Measurements from ENCODE around the gene KRT20. TPM values are rescaled to one million over a fixed set of nuclear protein-coding genes. Genes with fewer than 3 reads are reported as not detected.

The KRT20 gene
- total and polyA plus RNA-seq, 2 experiments from 2014 or later = not detected

DNA sequence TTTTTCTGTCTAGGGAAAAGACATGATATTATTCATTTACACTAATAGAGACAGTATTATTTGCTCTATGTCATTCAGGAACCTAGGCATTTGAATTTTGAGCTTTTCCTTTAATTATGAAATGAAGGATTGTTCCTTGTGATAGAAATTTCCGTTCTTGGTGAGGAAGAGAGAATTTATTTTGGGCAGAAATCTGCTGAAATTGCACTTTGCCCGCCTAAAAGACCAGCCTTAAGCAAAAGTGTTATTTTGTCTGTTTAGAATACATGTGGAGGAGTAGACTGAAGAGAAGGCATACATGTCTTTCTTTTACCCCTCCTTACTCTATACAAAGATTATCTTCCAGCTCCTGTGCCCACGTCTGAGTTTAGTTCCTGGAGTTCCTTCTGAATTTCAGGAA is 45.8 kb downstream of the KRT20 start:
- no peaks in the 10 kb centered on the region for H3K4me1 ChIP-seq (ENCODE audit: insufficient read depth)
- no peak overlapping the region for H3K4me2 ChIP-seq (ENCODE audit: unreplicated experiment)
- H2AFZ ChIP-seq = no peak overlapping the region
- in situ Hi-C loops (cut with MboI) = no loop called here
- H3K4me3 ChIP-seq = no peak overlapping the region
- no peak for TF ChIP-seq EZH2phosphoT487 (IDR thresholded peaks at IDR 0.05; ENCODE audit: insufficient read depth, low read depth)
- no peak for TF ChIP-seq EZH2 (IDR thresholded peaks at IDR 0.05; ENCODE audit: insufficient read depth, poor library complexity, severe bottlenecking)
- 0 out of 2 replicates have a peak, but pooled peaks cover 4% of the 10 kb centered on the region for H3K36me3 ChIP-seq (ENCODE audit: low read depth)
- WGBS, 2 experiments (ENCODE audit: low coverage in 1 of 2, low lambda C conversion rate in 2 of 2, missing lambda C conversion rate in 2 of 2) = 90 to 97% methylated on average over 3 of the region's 3 CpGs
- H3K79me2 ChIP-seq (ENCODE audit: insufficient read depth) = no peaks in the 10 kb centered on the region
- H3K9ac ChIP-seq = no peak overlapping the region
- DNase-seq = no peak
- no peaks in the 10 kb centered on the region for H3K9me3 ChIP-seq (ENCODE audit: low read depth)
- no peaks in the 10 kb centered on the region for H3F3A ChIP-seq (ENCODE audit: insufficient read depth)
- H3K9me2 ChIP-seq (ENCODE audit: insufficient read depth) = no peaks in the 10 kb centered on the region
- H3K27ac ChIP-seq = no peak overlapping the region
- H3K27me3 ChIP-seq (replicated peaks; ENCODE audit: insufficient read depth) = no peaks in the 10 kb centered on the region
- no peaks in the 10 kb centered on the region for H4K20me1 ChIP-seq (ENCODE audit: insufficient read depth)

DNA sequence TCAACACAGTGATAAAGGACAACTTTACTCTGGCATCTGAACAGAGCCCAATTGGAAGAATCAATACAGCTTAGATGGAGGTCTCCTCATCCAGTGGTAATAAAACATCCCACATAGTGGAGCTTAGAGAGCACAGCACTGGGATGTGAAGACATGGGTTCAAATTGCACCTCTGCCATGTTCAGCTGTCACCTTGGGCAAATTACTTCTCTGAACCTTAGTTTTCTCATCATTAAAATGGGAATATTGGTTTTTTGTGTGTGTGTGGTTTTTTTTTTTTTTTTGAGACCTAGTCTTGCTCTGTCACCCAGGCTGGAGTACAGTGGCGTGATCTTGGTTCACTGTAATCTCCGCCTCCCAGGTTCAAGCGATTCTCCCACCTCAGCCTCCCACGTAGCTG is 49.0 kb downstream of the KRT20 start:
- Histone ChIP-seq H3K9me3 (ENCODE audit: low read depth) (no peaks in the 10 kb centered on the region), H3K27me3 (replicated peaks; ENCODE audit: insufficient read depth) (no peaks in the 10 kb centered on the region), H3K9me2 (ENCODE audit: insufficient read depth) (no peaks in the 10 kb centered on the region), H3K79me2 (ENCODE audit: insufficient read depth) (no peaks in the 10 kb centered on the region), H4K20me1 (ENCODE audit: insufficient read depth) (no peaks in the 10 kb centered on the region), H3K36me3 (ENCODE audit: low read depth) (peaks cover 4% of the 10 kb centered on the region; the same call in 1 of the 2 replicates), H3K4me3 (no peak overlapping the region), H2AFZ (no peak overlapping the region), H3K4me2 (ENCODE audit: unreplicated experiment) (no peak overlapping the region), H3K27ac (no peak overlapping the region), H3K4me1 (ENCODE audit: insufficient read depth) (no peaks in the 10 kb centered on the region), H3K9ac (no peak overlapping the region), H3F3A (ENCODE audit: insufficient read depth) (no peaks in the 10 kb centered on the region)
- in situ Hi-C loops (cut with MboI) = no loop called here
- WGBS, 2 experiments (ENCODE audit: low coverage in 1 of 2, low lambda C conversion rate in 2 of 2, missing lambda C conversion rate in 2 of 2) = 96 to 100% methylated on average over 4 of the region's 4 CpGs
- DNase-seq = no peak
- no peak for TF ChIP-seq EZH2phosphoT487 (IDR thresholded peaks at IDR 0.05; ENCODE audit: insufficient read depth, low read depth)
- TF ChIP-seq EZH2 (IDR thresholded peaks at IDR 0.05; ENCODE audit: insufficient read depth, poor library complexity, severe bottlenecking) = no peak

DNA sequence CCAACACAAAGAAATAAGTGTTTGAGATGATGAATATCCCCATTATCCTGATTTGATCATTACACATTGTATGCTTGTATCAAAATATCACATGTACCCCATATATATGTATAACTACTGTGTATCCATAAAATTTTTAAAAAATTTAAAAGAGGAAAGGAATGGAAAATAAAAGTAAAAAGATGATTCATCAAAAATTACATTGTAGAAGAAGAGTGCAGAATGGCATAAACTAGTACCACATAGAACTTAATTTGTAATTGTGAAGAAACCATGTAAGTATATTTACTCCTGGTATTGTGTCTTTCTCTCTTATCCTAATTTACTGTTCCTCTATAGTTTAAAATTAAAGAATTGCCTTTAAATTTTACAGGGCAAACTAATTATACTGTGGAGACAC is 51.2 kb downstream of the KRT20 start:
- no peak for DNase-seq
- in situ Hi-C loops (cut with MboI) = no loop called here
- TF ChIP-seq EZH2 (IDR thresholded peaks at IDR 0.05; ENCODE audit: insufficient read depth, poor library complexity, severe bottlenecking) = no peak
- no peak for TF ChIP-seq EZH2phosphoT487 (IDR thresholded peaks at IDR 0.05; ENCODE audit: insufficient read depth, low read depth)
- no peak overlapping the region for H3K4me2 ChIP-seq (ENCODE audit: unreplicated experiment)
- no peaks in the 10 kb centered on the region for H3F3A ChIP-seq (ENCODE audit: insufficient read depth)
- no peak overlapping the region for H3K27ac ChIP-seq
- peaks cover 4% of the 10 kb centered on the region; the same call in 1 of the 2 replicates for H3K36me3 ChIP-seq (ENCODE audit: low read depth)
- H3K9ac ChIP-seq = no peak overlapping the region
- no peaks in the 10 kb centered on the region for H3K27me3 ChIP-seq (replicated peaks; ENCODE audit: insufficient read depth)
- H4K20me1 ChIP-seq (ENCODE audit: insufficient read depth) = no peaks in the 10 kb centered on the region
- no peaks in the 10 kb centered on the region for H3K9me3 ChIP-seq (ENCODE audit: low read depth)
- H3K4me1 ChIP-seq (ENCODE audit: insufficient read depth) = no peaks in the 10 kb centered on the region
- H3K79me2 ChIP-seq (ENCODE audit: insufficient read depth) = peaks cover 16% of the 10 kb centered on the region; the same call in 1 of the 2 replicates
- H2AFZ ChIP-seq = no peak overlapping the region
- no peaks in the 10 kb centered on the region for H3K9me2 ChIP-seq (ENCODE audit: insufficient read depth)
- no peak overlapping the region for H3K4me3 ChIP-seq

- Histone ChIP-seq H3K79me2 (ENCODE audit: insufficient read depth) (peaks cover 26% of the 10 kb centered on the region; the same call in 1 of the 2 replicates), H2AFZ (no peak overlapping the region), H3K36me3 (ENCODE audit: low read depth) (peaks cover 4% of the 10 kb centered on the region; the same call in 1 of the 2 replicates), H3K27ac (no peak overlapping the region), H3K9ac (no peak overlapping the region), H3F3A (ENCODE audit: insufficient read depth) (no peaks in the 10 kb centered on the region), H3K4me3 (no peak overlapping the region), H3K9me3 (ENCODE audit: low read depth) (no peaks in the 10 kb centered on the region), H4K20me1 (ENCODE audit: insufficient read depth) (no peaks in the 10 kb centered on the region), H3K4me2 (ENCODE audit: unreplicated experiment) (no peak overlapping the region), H3K9me2 (ENCODE audit: insufficient read depth) (no peaks in the 10 kb centered on the region), H3K4me1 (ENCODE audit: insufficient read depth) (no peaks in the 10 kb centered on the region), H3K27me3 (replicated peaks; ENCODE audit: insufficient read depth) (no peaks in the 10 kb centered on the region)
- in situ Hi-C loops (cut with MboI) = no loop called here
- DNase-seq = no peak
- 83 to 86% methylated on average over 3 of the region's 3 CpGs for WGBS, 2 experiments (ENCODE audit: low coverage in 1 of 2, low lambda C conversion rate in 2 of 2, missing lambda C conversion rate in 2 of 2)
- no peak for TF ChIP-seq EZH2 (IDR thresholded peaks at IDR 0.05; ENCODE audit: insufficient read depth, poor library complexity, severe bottlenecking)
Measured at GRCh38 chr17:40832840-40833239, 52.2 kb downstream of the KRT20 start.

All from GM23248 (cell line).